Subcutaneous abdominal adipose tissue (tissue), 5 donors: ENCODE data around the gene CACNA2D3.

Experiments used
- H3K27ac ChIP-seq: one replicate; pipeline ENCODE4 v1.7.0; 2013; ENCODE audit warnings: low read depth, mild to moderate bottlenecking, inconsistent platforms, low read length, moderate library complexity
- H3K27me3 ChIP-seq, 5 donors: one replicate each; pipeline ENCODE4 v1.7.0; 2013; ENCODE audit warnings: low read length in 5 of 5, inconsistent platforms in 1 of 5; ENCODE audit not compliant: control insufficient read depth in 5 of 5, insufficient read depth in 4 of 5
- H3K36me3 ChIP-seq, 5 donors: one replicate each; pipeline ENCODE4 v1.7.0; 2013; ENCODE audit warnings: low read length in 5 of 5; ENCODE audit not compliant: control insufficient read depth in 5 of 5, insufficient read depth in 5 of 5
- H3K4me1 ChIP-seq, 5 donors: one replicate each; pipeline ENCODE4 v1.7.0; 2013; ENCODE audit warnings: low read length in 5 of 5, mild to moderate bottlenecking in 3 of 5, moderate library complexity in 1 of 5; ENCODE audit not compliant: control insufficient read depth in 5 of 5, insufficient read depth in 5 of 5
- H3K4me3 ChIP-seq, 5 donors: one replicate each; pipeline ENCODE4 v1.7.0; 2013; ENCODE audit warnings: low read length in 5 of 5, low read depth in 1 of 5
- H3K9ac ChIP-seq, 5 donors: one replicate each; pipeline ENCODE4 v1.7.0; 2013; ENCODE audit warnings: low read length in 5 of 5, mild to moderate bottlenecking in 4 of 5, moderate library complexity in 3 of 5
- H3K9me3 ChIP-seq, 5 donors: one replicate each; pipeline ENCODE4 v1.7.0; 2013; ENCODE audit warnings: low read length in 5 of 5; ENCODE audit not compliant: control insufficient read depth in 5 of 5
- donor health status: healthy.
- donor health status: healthy.
- donor health status: healthy.
- donor health status: healthy.
- donor health status: healthy.

CACNA2D3 gene

GRCh38 chr3:54283470-54283869, 161.1 kb downstream of the CACNA2D3 start:
- H3K4me1 ChIP-seq, result no peaks in the 10 kb centered on the region
- H3K9me3 ChIP-seq, result no peaks in the 10 kb centered on the region
- no peak overlapping the region for H3K27ac ChIP-seq
- H3K36me3 ChIP-seq, result no peaks in the 10 kb centered on the region
- no peak overlapping the region for H3K4me3 ChIP-seq
- H3K9ac ChIP-seq, result no peak overlapping the region
- H3K27me3 ChIP-seq, result peaks cover 0 to 5% (median 0%) of the 10 kb centered on the region in 5 donors

GRCh38 chr3:54294214-54294613, 171.9 kb downstream of the CACNA2D3 start:
- H3K4me3 ChIP-seq, result no peak overlapping the region
- H3K4me1 ChIP-seq, result peaks cover 0 to 2% (median 0%) of the 10 kb centered on the region in 5 donors
- no peaks in the 10 kb centered on the region for H3K36me3 ChIP-seq
- H3K9me3 ChIP-seq, result peaks cover 0 to 4% (median 0%) of the 10 kb centered on the region in 5 donors
- H3K27ac ChIP-seq, result no peak overlapping the region
- H3K27me3 ChIP-seq, result peaks cover 0 to 2% (median 0%) of the 10 kb centered on the region in 5 donors
- no peak overlapping the region for H3K9ac ChIP-seq

- Histone ChIP-seq H3K36me3 (no peaks in the 10 kb centered on the region), H3K9ac (no peak overlapping the region), H3K4me3 (no peak overlapping the region), H3K4me1 (peaks cover 0 to 3% (median 0%) of the 10 kb centered on the region in 5 donors), H3K27me3 (peaks cover 0 to 3% (median 0%) of the 10 kb centered on the region in 5 donors), H3K27ac (no peak overlapping the region), H3K9me3 (peaks cover 0 to 3% (median 0%) of the 10 kb centered on the region in 5 donors)
Observed at GRCh38 chr3:54296531-54296930, 174.2 kb downstream of the CACNA2D3 start.

- Histone ChIP-seq H3K4me1 (peaks cover 0 to 3% (median 0%) of the 10 kb centered on the region in 5 donors), H3K9me3 (no peaks in the 10 kb centered on the region), H3K27ac (no peak overlapping the region), H3K9ac (no peak overlapping the region), H3K36me3 (no peaks in the 10 kb centered on the region), H3K27me3 (peaks cover 0 to 3% (median 0%) of the 10 kb centered on the region in 5 donors), H3K4me3 (no peak overlapping the region)
Observed at GRCh38 chr3:54299169-54299935, 177.0 kb downstream of the CACNA2D3 start.

- Histone ChIP-seq H3K27me3 (peaks cover 0 to 3% (median 0%) of the 10 kb centered on the region in 5 donors), H3K4me1 (peaks cover 0 to 3% (median 0%) of the 10 kb centered on the region in 5 donors), H3K4me3 (no peak overlapping the region), H3K9ac (no peak overlapping the region), H3K9me3 (peaks cover 0 to 5% (median 3%) of the 10 kb centered on the region in 5 donors), H3K27ac (no peak overlapping the region), H3K36me3 (no peaks in the 10 kb centered on the region)
Observed at GRCh38 chr3:54303517-54304375, 181.4 kb downstream of the CACNA2D3 start.

GRCh38 chr3:54304877-54305276, 182.5 kb downstream of the CACNA2D3 start:
- peaks cover 0 to 3% (median 0%) of the 10 kb centered on the region in 5 donors for H3K27me3 ChIP-seq
- no peak overlapping the region for H3K4me3 ChIP-seq
- no peaks in the 10 kb centered on the region for H3K36me3 ChIP-seq
- no peaks in the 10 kb centered on the region for H3K4me1 ChIP-seq
- no peak overlapping the region for H3K9ac ChIP-seq
- no peak overlapping the region for H3K27ac ChIP-seq
- peaks cover 0 to 5% (median 3%) of the 10 kb centered on the region in 5 donors for H3K9me3 ChIP-seq

GRCh38 chr3:54305409-54306099, 183.2 kb downstream of the CACNA2D3 start:
- H3K27me3 ChIP-seq, result no peaks in the 10 kb centered on the region
- H3K4me1 ChIP-seq, result no peaks in the 10 kb centered on the region
- H3K9me3 ChIP-seq, result peaks cover 0 to 5% (median 3%) of the 10 kb centered on the region in 5 donors
- H3K4me3 ChIP-seq, result no peak overlapping the region
- H3K9ac ChIP-seq, result no peak overlapping the region
- no peaks in the 10 kb centered on the region for H3K36me3 ChIP-seq
- no peak overlapping the region for H3K27ac ChIP-seq

- Histone ChIP-seq H3K4me1 (peaks cover 0 to 1% (median 0%) of the 10 kb centered on the region in 5 donors), H3K36me3 (no peaks in the 10 kb centered on the region), H3K9ac (no peak overlapping the region), H3K27me3 (peaks cover 0 to 2% (median 0%) of the 10 kb centered on the region in 5 donors), H3K4me3 (no peak overlapping the region), H3K27ac (no peak overlapping the region), H3K9me3 (peaks cover 0 to 5% (median 3%) of the 10 kb centered on the region in 5 donors)
Observed at GRCh38 chr3:54307566-54308180, 185.3 kb downstream of the CACNA2D3 start.

GRCh38 chr3:54309601-54310000, 187.2 kb downstream of the CACNA2D3 start:
- H3K4me3 ChIP-seq, result no peak overlapping the region

More at GRCh38 chr3:54309601-54310000, 187.2 kb downstream of the CACNA2D3 start:
- H3K4me1 ChIP-seq, result peaks cover 0 to 1% (median 0%) of the 10 kb centered on the region in 5 donors
- H3K9ac ChIP-seq, result no peak overlapping the region
- no peaks in the 10 kb centered on the region for H3K36me3 ChIP-seq
- H3K9me3 ChIP-seq, result peaks cover 0 to 6% (median 5%) of the 10 kb centered on the region in 5 donors
- H3K27me3 ChIP-seq, result peaks cover 0 to 2% (median 0%) of the 10 kb centered on the region in 5 donors
- H3K27ac ChIP-seq, result no peak overlapping the region
